Tibial nerve (tissue), 4 donors: ENCODE measurements around the gene PTRH1.

Source experiments
- EP300 ChIP-seq, 2 donors: sonication (generic); formaldehyde crosslinking; IDR thresholded peaks; one replicate each; pipeline ENCODE4 v1.6.1; 2017; ENCODE audit warnings: antibody characterized with exemption in 2 of 2, mild to moderate bottlenecking in 1 of 2
- POLR2A ChIP-seq, 2 donors: fragments of 450-650 bp; IDR thresholded peaks; one replicate each; pipeline ENCODE4 v1.6.1; 2017; ENCODE audit warnings: antibody characterized with exemption in 2 of 2, mild to moderate bottlenecking in 2 of 2, moderate library complexity in 2 of 2
- TF ChIP-seq, protein P1 (sequence below), 5 experiments: fragments of 200-600 bp in 3 of 5; fragments of 450-650 bp in 2 of 5; sonication (generic) in 3 of 5; IDR thresholded peaks; one replicate each; pipeline ENCODE4 v1.5.1; 2016 to 2019; ENCODE audit warnings: antibody characterized with exemption in 5 of 5, mild to moderate bottlenecking in 3 of 5, moderate library complexity in 2 of 5

DNA sequence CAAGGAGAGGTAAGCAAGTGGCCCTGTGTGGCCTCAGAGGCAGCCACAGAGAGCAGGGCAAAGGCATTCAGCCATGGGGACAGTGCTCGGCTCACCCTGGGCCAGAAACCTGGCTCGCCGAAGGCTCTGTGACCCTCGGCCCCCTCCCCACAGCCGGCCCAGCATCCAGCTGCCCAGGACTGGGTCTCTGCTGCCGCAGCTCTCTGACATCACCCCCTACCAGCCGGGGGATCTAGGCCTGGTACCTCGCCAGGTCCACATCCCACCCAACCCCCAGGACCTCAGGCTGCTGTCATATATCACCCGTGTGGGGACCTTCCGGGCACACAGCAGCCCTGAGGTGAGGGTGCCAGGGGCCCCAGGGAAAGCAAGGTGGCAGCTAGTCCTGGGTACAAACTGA, 2.6 kb downstream of the PTRH1 start:
- TF ChIP-seq POLR2A (IDR thresholded peaks at IDR 0.05), result no peak
- TF ChIP-seq, protein P1, sequence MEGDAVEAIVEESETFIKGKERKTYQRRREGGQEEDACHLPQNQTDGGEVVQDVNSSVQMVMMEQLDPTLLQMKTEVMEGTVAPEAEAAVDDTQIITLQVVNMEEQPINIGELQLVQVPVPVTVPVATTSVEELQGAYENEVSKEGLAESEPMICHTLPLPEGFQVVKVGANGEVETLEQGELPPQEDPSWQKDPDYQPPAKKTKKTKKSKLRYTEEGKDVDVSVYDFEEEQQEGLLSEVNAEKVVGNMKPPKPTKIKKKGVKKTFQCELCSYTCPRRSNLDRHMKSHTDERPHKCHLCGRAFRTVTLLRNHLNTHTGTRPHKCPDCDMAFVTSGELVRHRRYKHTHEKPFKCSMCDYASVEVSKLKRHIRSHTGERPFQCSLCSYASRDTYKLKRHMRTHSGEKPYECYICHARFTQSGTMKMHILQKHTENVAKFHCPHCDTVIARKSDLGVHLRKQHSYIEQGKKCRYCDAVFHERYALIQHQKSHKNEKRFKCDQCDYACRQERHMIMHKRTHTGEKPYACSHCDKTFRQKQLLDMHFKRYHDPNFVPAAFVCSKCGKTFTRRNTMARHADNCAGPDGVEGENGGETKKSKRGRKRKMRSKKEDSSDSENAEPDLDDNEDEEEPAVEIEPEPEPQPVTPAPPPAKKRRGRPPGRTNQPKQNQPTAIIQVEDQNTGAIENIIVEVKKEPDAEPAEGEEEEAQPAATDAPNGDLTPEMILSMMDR (IDR thresholded peaks at IDR 0.05), result no peak
- TF ChIP-seq EP300 (IDR thresholded peaks at IDR 0.05), result no peak
